ENCODE results near the gene MGST2.

MGST2 gene

DNA sequence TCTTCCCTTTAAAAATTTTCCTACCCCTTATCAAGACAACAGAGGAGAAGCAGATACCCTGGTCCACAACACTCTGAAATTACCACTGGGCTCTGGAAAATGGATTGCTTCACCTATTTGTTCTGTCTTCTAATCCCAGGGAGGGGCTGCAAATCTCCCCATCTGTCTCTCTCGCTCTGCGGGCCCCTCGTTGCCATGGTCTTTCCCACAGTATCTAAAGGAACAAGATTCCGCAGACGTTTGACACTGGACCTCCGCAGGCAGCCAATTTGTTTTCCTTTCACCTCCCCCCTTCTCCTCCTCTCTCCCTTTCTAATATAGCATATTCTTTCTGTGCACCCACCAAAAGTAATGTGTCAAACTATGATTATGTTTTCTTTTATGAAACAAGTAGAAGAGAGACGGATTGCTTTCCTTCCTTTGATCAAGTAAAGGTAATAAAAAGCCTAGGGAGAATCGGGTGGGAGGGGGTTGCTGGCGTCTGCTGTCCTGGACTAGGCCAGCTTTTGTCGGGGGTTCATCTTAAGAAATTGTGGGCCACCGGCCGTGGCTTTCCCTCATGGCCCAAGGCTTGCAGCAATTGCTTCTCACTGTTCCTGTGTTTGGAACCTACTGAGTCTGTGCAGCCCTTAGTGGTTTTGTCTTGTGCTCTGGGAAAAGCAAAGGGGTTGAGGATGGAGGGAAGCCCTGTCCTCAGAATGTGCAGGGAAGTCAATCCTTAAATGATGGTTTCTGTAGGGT lies 81.0 kb downstream of the MGST2 start:
- TF ChIP-seq, protein P1, sequence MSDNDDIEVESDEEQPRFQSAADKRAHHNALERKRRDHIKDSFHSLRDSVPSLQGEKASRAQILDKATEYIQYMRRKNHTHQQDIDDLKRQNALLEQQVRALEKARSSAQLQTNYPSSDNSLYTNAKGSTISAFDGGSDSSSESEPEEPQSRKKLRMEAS (IDR thresholded peaks at IDR 0.05), result no peak
- TF ChIP-seq ZBTB7A (IDR thresholded peaks at IDR 0.05; ENCODE audit: low read depth) (no peak), TCF12 (IDR thresholded peaks at IDR 0.05; ENCODE audit: low read depth) (no peak), CREB1 (IDR thresholded peaks at IDR 0.05; ENCODE audit: low read depth) (no peak), RAD21 (IDR thresholded peaks at IDR 0.05; ENCODE audit: low read depth) (no peak), TEAD4 (IDR thresholded peaks at IDR 0.05) (no peak), CEBPB (IDR thresholded peaks at IDR 0.05) (no peak), YY1 (IDR thresholded peaks at IDR 0.05; ENCODE audit: low read depth) (no peak), EP300 (IDR thresholded peaks at IDR 0.05; ENCODE audit: borderline replicate concordance) (no peak)
- TF ChIP-seq, protein P2, sequence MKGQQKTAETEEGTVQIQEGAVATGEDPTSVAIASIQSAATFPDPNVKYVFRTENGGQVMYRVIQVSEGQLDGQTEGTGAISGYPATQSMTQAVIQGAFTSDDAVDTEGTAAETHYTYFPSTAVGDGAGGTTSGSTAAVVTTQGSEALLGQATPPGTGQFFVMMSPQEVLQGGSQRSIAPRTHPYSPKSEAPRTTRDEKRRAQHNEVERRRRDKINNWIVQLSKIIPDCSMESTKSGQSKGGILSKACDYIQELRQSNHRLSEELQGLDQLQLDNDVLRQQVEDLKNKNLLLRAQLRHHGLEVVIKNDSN (IDR thresholded peaks at IDR 0.05), result no peak
- TF ChIP-seq, protein P3, sequence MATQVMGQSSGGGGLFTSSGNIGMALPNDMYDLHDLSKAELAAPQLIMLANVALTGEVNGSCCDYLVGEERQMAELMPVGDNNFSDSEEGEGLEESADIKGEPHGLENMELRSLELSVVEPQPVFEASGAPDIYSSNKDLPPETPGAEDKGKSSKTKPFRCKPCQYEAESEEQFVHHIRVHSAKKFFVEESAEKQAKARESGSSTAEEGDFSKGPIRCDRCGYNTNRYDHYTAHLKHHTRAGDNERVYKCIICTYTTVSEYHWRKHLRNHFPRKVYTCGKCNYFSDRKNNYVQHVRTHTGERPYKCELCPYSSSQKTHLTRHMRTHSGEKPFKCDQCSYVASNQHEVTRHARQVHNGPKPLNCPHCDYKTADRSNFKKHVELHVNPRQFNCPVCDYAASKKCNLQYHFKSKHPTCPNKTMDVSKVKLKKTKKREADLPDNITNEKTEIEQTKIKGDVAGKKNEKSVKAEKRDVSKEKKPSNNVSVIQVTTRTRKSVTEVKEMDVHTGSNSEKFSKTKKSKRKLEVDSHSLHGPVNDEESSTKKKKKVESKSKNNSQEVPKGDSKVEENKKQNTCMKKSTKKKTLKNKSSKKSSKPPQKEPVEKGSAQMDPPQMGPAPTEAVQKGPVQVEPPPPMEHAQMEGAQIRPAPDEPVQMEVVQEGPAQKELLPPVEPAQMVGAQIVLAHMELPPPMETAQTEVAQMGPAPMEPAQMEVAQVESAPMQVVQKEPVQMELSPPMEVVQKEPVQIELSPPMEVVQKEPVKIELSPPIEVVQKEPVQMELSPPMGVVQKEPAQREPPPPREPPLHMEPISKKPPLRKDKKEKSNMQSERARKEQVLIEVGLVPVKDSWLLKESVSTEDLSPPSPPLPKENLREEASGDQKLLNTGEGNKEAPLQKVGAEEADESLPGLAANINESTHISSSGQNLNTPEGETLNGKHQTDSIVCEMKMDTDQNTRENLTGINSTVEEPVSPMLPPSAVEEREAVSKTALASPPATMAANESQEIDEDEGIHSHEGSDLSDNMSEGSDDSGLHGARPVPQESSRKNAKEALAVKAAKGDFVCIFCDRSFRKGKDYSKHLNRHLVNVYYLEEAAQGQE (IDR thresholded peaks at IDR 0.05; ENCODE audit: low read depth), result no peak

DNA sequence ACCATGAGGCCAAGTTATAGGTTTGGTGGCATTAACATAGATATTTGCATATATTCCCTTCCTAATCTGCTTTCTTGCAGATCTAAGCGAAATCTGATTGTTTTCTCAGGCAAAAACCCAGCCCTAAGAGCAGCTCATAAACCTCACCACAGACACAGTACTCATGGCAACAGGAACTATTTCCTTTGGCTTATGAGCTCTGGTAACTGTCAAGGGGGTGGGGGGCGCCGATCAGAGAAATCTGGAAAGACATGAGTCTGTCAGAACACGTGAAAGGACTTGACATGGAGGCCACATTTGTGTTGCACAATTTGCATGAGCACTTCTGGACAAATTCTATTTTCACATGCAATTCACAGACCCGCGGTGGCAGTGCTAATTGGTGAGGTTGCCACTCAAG lies 83.7 kb downstream of the MGST2 start:
- TF ChIP-seq YY1 (IDR thresholded peaks at IDR 0.05; ENCODE audit: low read depth) (no peak), RAD21 (IDR thresholded peaks at IDR 0.05; ENCODE audit: low read depth) (no peak), TAF1 (IDR thresholded peaks at IDR 0.05; ENCODE audit: low read depth) (no peak), CEBPB (IDR thresholded peaks at IDR 0.05) (no peak)

DNA sequence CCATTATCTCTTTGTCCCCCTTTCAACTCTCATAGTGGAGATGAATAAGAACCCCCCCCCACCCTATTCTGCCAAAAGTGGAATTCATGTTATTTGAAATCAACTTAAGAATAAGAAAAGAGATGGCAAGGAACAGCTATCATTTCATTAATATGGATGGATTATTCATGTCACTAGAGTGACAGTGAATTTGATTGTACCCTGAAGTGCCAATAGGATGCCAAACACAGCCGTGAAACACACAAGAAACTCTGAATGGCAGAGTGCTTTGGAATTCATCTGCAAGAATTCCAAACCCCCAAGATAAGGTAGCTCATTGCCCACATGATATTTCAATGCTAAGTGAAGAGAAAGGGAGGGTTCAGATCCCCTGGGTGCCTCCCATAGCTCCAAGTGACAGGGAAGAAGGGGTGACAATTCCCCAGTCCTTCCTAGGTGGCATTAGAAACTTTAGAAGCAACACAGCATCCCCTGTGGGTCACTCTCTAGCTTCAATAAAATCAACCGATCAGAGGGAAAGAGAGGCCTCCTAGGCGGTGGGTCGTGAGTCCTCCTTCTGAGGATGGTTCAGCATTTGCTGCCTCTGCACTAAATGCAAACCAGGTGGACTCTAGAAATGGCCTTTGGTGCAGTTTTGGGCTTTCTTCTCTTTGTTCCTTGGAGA lies 84.3 kb downstream of the MGST2 start:
- TF ChIP-seq, protein P2 (IDR thresholded peaks at IDR 0.05), result no peak
- TF ChIP-seq, protein P3 (IDR thresholded peaks at IDR 0.05; ENCODE audit: low read depth), result no peak
- TF ChIP-seq CEBPB (IDR thresholded peaks at IDR 0.05), result no peak
- no peak for TF ChIP-seq CREB1 (IDR thresholded peaks at IDR 0.05; ENCODE audit: low read depth)
- TF ChIP-seq NFIC (IDR thresholded peaks at IDR 0.05), result no peak
- TF ChIP-seq ZBTB7A (IDR thresholded peaks at IDR 0.05; ENCODE audit: low read depth), result no peak
- TF ChIP-seq EP300 (IDR thresholded peaks at IDR 0.05; ENCODE audit: borderline replicate concordance), result no peak

DNA sequence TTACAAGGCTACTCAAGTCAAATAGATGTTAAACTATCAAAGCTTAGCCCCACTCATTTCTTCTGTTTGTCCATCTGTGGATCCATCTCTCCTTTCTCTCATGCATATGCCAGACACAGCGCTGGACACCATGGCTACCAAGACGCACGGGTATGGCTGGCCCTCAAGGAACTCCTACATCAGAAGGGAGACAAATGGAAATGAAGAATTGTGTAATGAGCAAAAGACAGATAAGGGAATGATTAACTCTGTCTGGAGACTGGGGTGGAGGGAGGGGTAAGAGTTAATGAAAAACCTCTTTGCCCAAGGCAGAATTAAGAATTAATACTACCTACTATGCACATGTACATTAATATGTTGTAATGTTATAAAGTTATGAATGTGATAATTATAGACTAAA lies 88.1 kb downstream of the MGST2 start:
- no peak for TF ChIP-seq YY1 (IDR thresholded peaks at IDR 0.05; ENCODE audit: low read depth)
- no peak for TF ChIP-seq TCF12 (IDR thresholded peaks at IDR 0.05; ENCODE audit: low read depth)
